SK-N-SH (cell line): Measurements from ENCODE around the gene PCBD1. TPM values are rescaled to one million over a fixed set of nuclear protein-coding genes. Genes with fewer than 3 reads are reported as not detected.

Experiments used
- CTCF ChIA-PET: fragments of 300-600, 350-600 bp; formaldehyde crosslinking; extraction: SDS; loops from one replicate; lab custom pipeline; 2021; lab: Yijun Ruan, JAX
- POLR2A ChIA-PET: fragments of 350-600 bp; sonication (Branson Sonifier 250); formaldehyde crosslinking; extraction: SDS; loops from one replicate; lab custom pipeline; 2020; ENCODE audit warnings: antibody characterized with exemption, inconsistent platforms; lab: Yijun Ruan, JAX
- DNase-seq: peaks from one replicate; pipeline ENCODE4 v3.0.0; 2012
- H2AFZ ChIP-seq: fragments of 200-600 bp; sonication (generic); 2 replicates; pipeline ENCODE4 v1.8.1; 2016; ENCODE audit warnings: antibody characterized with exemption, mild to moderate bottlenecking, low read depth
- H3F3A ChIP-seq: fragments of 200-600 bp; sonication (generic); replicated peaks from 2 replicates; pipeline ENCODE3; 2016; ENCODE audit warnings: antibody characterized with exemption, mild to moderate bottlenecking; ENCODE audit not compliant: insufficient read depth
- H3K27ac ChIP-seq, 2 experiments: fragments of 200-500 bp in 1 of 2; fragments of 200-600 bp in 1 of 2; sonication (Bioruptor generic) in 1 of 2; sonication (generic), shearing (Covaris generic) in 1 of 2; 2 replicates each; pipeline versions ENCODE4 v1.5.1 to v1.6.1; 2014 to 2016; ENCODE audit warnings: low read depth in 2 of 2, inconsistent platforms in 1 of 2, low read length in 1 of 2, mild to moderate bottlenecking in 1 of 2, mixed read lengths in 1 of 2
- H3K27me3 ChIP-seq: fragments of 200-600 bp; sonication (generic), shearing (Covaris generic); 2 replicates; pipeline ENCODE4 v1.6.1; 2016; ENCODE audit warnings: mixed run types; ENCODE audit not compliant: insufficient read depth
- H3K36me3 ChIP-seq, 2 experiments: fragments of 200-500 bp in 1 of 2; fragments of 200-600 bp in 1 of 2; sonication (Bioruptor generic) in 1 of 2; sonication (generic) in 1 of 2; replicated peaks in 1 of 2; 2 replicates each; pipeline versions ENCODE3 to v1.5.1; 2014 to 2016; ENCODE audit warnings: low read length in 1 of 2, mild to moderate bottlenecking in 1 of 2; ENCODE audit not compliant: insufficient read depth in 2 of 2, control insufficient read depth in 1 of 2
- H3K4me1 ChIP-seq, 2 experiments: fragments of 200-500 bp in 1 of 2; fragments of 200-600 bp in 1 of 2; sonication (Bioruptor generic) in 1 of 2; sonication (generic), shearing (Covaris generic) in 1 of 2; 2 replicates each; pipeline versions ENCODE4 v1.5.1 to v1.6.1; 2014 to 2016; ENCODE audit warnings: low read depth in 1 of 2, low read length in 1 of 2, mixed run types in 1 of 2; ENCODE audit not compliant: insufficient read depth in 2 of 2, control insufficient read depth in 1 of 2
- H3K4me2 ChIP-seq: fragments of 200-600 bp; sonication (generic), shearing (Covaris generic); 2 replicates; pipeline ENCODE4 v1.6.1; 2017; ENCODE audit warnings: mixed run types
- H3K4me3 ChIP-seq, 2 experiments: fragments of 200-500 bp in 1 of 2; fragments of 200-600 bp in 1 of 2; sonication (Bioruptor generic) in 1 of 2; sonication (generic), shearing (Covaris generic) in 1 of 2; 2 replicates each; pipeline versions ENCODE4 v1.5.1 to v1.8.1; 2014 to 2016; ENCODE audit warnings: low read depth in 2 of 2, inconsistent platforms in 1 of 2, low read length in 1 of 2, mild to moderate bottlenecking in 1 of 2, mixed read lengths in 1 of 2, moderate library complexity in 1 of 2
- H3K79me2 ChIP-seq: fragments of 200-600 bp; sonication (generic); 2 replicates; pipeline ENCODE4 v1.8.1; 2017; ENCODE audit warnings: mild to moderate bottlenecking; ENCODE audit not compliant: insufficient read depth
- H3K9ac ChIP-seq: fragments of 200-600 bp; sonication (generic); 2 replicates; pipeline ENCODE4 v1.6.1; 2017; ENCODE audit warnings: mixed run types
- H3K9me2 ChIP-seq: fragments of 200-600 bp; sonication (generic); 2 replicates; pipeline ENCODE4 v1.6.1; 2017; ENCODE audit warnings: mixed run types
- H3K9me3 ChIP-seq: fragments of 200-600 bp; sonication (generic); 2 replicates; pipeline ENCODE4 v1.6.1; 2017; ENCODE audit warnings: mixed run types, mild to moderate bottlenecking, moderate library complexity
- H4K20me1 ChIP-seq: fragments of 200-600 bp; sonication (generic); 2 replicates; pipeline ENCODE4 v1.6.1; 2017; ENCODE audit warnings: mild to moderate bottlenecking, mixed run types; ENCODE audit not compliant: insufficient read depth
- CHD2 ChIP-seq: fragments of 150-350 bp; IDR thresholded peaks from 2 replicates; pipeline ENCODE4 v1.6.1; 2018; ENCODE audit warnings: low read length; ENCODE audit not compliant: partially characterized antibody
- CTCF ChIP-seq: fragments of 200-600 bp; sonication (generic); IDR thresholded peaks from 2 replicates; pipeline ENCODE4 v1.6.1; 2017; ENCODE audit warnings: antibody characterized with exemption, mild to moderate bottlenecking, moderate library complexity
- ELF1 ChIP-seq: IDR thresholded peaks from 2 replicates; pipeline ENCODE4 v1.4.0; 2012
- FOSL2 ChIP-seq: IDR thresholded peaks from 2 replicates; pipeline ENCODE4 v1.4.0; 2012; ENCODE audit warnings: low read depth, mild to moderate bottlenecking, moderate library complexity, borderline replicate concordance
- MXI1 ChIP-seq: IDR thresholded peaks from 2 replicates; pipeline ENCODE4 v1.6.1; 2012; ENCODE audit warnings: mild to moderate bottlenecking, low read depth, low read length, improper control_type of control experiment
- NFIC ChIP-seq: IDR thresholded peaks from 2 replicates; pipeline ENCODE4 v1.4.0; 2012; ENCODE audit warnings: borderline replicate concordance
- NRF1 ChIP-seq: IDR thresholded peaks from 2 replicates; pipeline ENCODE4 v1.6.1; 2012; ENCODE audit warnings: low read depth, mild to moderate bottlenecking, low read length
- RAD21 ChIP-seq: IDR thresholded peaks from 2 replicates; pipeline ENCODE4 v1.6.1; 2012; ENCODE audit warnings: mild to moderate bottlenecking, low read length
- SIN3A ChIP-seq: IDR thresholded peaks from 2 replicates; pipeline ENCODE4 v1.6.1; 2012; ENCODE audit warnings: low read depth, mild to moderate bottlenecking, low read length, moderate library complexity, borderline replicate concordance
- YY1 ChIP-seq: IDR thresholded peaks from 2 replicates; pipeline ENCODE4 v1.4.0; 2012; ENCODE audit warnings: low read depth, mild to moderate bottlenecking
- WGBS: methylation state at CpG from one replicate; pipeline ENCODE4 v1.1.6; 2017; ENCODE audit warnings: low lambda C conversion rate; 5-methylcytosine and 5-hydroxymethylcytosine counted together
- polyA plus RNA-seq, 3 experiments: library from polyadenylated mRNA; depleted of rRNA; stranded (reverse); fragments of >200 nt; gene quantifications; 2 replicates each; pipeline ENCODE4 v1.2.3, GENCODE V29; 2012
- TF ChIP-seq, protein P1 (sequence below): IDR thresholded peaks from 2 replicates; pipeline ENCODE4; 2012
- TF ChIP-seq, protein P2 (sequence below): IDR thresholded peaks from 2 replicates; pipeline ENCODE4 v1.4.0; 2012; ENCODE audit warnings: low read depth
- TF ChIP-seq, protein P3 (sequence below): IDR thresholded peaks from 2 replicates; pipeline ENCODE4 v1.4.0; 2012; ENCODE audit warnings: low read depth, borderline replicate concordance

PCBD1 gene
- polyA plus RNA-seq, 1 of the 3 experiments (the other 2 are of a cell fraction): 112 TPM

DNA sequence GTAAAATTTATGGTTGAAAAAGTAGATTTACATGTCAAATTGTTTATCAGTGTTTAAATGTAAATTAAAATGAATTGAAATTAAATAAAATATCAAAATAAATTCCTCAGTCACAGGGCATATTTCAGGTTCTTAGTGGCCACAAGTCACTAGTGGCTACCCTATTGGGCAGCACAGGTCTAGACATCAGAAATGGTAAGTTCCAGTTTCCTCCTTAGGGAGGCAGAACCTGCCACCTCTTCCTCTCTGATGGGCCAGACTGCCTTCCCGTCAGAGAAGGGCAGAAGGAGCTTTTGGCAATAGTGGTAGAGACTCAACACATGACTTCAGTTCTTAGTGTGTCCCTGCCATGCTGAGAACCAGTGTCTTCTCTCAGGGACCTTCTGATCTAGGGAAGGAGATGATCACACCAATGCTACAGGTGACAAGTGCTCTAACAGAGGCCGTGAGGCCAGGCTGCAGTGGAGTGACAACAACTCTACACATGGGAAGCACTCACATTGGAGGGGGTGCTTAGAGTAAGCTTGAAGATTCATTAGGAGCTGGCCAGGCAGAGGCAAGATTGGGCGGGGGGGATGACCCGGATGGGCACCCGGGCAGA lies 14.4 kb upstream of the PCBD1 start:
- ChIA-PET POLR2A (interaction anchor here (0.9 to 1.0 kb wide), 3 partner anchors 12 to 316 kb away, joined by 3 read pairs; no protein-coding TSS in a partner anchor), CTCF (interaction anchor here (0.6 to 8.7 kb wide), 90 partner anchors 8 to 762 kb away, joined by 3 to 130 read pairs (median 4); partner anchors contain the start of genes PCBD1 and UNC5B)
- H3K4me2 ChIP-seq: no peak overlapping the region
- H3K79me2 ChIP-seq: no peaks in the 10 kb centered on the region
- H3K36me3 ChIP-seq: no peaks in the 10 kb centered on the region
- no peaks in the 10 kb centered on the region for H3K27me3 ChIP-seq
- H3K4me1 ChIP-seq: peaks cover 0 to 8% of the 10 kb centered on the region in 2 experiments; a peak in 1 of 4 replicates
- no peak overlapping the region for H3K4me3 ChIP-seq
- no peak overlapping the region for H2AFZ ChIP-seq
- WGBS: 80% methylated on average over 5 of the region's 5 CpGs
- DNase-seq: no peak
- TF ChIP-seq CTCF: no peak
- TF ChIP-seq, protein P1, sequence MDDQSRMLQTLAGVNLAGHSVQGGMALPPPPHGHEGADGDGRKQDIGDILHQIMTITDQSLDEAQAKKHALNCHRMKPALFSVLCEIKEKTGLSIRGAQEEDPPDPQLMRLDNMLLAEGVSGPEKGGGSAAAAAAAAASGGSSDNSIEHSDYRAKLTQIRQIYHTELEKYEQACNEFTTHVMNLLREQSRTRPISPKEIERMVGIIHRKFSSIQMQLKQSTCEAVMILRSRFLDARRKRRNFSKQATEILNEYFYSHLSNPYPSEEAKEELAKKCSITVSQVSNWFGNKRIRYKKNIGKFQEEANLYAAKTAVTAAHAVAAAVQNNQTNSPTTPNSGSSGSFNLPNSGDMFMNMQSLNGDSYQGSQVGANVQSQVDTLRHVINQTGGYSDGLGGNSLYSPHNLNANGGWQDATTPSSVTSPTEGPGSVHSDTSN: no peak
- TF ChIP-seq ELF1: no peak
- no peak for TF ChIP-seq FOSL2
- TF ChIP-seq, protein P2, sequence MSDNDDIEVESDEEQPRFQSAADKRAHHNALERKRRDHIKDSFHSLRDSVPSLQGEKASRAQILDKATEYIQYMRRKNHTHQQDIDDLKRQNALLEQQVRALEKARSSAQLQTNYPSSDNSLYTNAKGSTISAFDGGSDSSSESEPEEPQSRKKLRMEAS: no peak
- no peak for TF ChIP-seq RAD21
- TF ChIP-seq, protein P3, sequence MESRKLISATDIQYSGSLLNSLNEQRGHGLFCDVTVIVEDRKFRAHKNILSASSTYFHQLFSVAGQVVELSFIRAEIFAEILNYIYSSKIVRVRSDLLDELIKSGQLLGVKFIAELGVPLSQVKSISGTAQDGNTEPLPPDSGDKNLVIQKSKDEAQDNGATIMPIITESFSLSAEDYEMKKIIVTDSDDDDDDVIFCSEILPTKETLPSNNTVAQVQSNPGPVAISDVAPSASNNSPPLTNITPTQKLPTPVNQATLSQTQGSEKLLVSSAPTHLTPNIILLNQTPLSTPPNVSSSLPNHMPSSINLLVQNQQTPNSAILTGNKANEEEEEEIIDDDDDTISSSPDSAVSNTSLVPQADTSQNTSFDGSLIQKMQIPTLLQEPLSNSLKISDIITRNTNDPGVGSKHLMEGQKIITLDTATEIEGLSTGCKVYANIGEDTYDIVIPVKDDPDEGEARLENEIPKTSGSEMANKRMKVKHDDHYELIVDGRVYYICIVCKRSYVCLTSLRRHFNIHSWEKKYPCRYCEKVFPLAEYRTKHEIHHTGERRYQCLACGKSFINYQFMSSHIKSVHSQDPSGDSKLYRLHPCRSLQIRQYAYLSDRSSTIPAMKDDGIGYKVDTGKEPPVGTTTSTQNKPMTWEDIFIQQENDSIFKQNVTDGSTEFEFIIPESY: no peak
- no peak for TF ChIP-seq NRF1
- TF ChIP-seq NFIC: no peak
- TF ChIP-seq SIN3A: no peak
- no peak for TF ChIP-seq YY1
- no peak for TF ChIP-seq CHD2
- TF ChIP-seq MXI1: no peak
- H3K9ac ChIP-seq: no peak overlapping the region
- H3K27ac ChIP-seq: no peak overlapping the region; a peak in 1 of 4 replicates
- H3F3A ChIP-seq: no peaks in the 10 kb centered on the region
- H4K20me1 ChIP-seq: no peaks in the 10 kb centered on the region
- H3K9me3 ChIP-seq: no peaks in the 10 kb centered on the region
- H3K9me2 ChIP-seq: no peaks in the 10 kb centered on the region
